HG02884 (cell line): Measurements from ENCODE around the gene SMARCA4.

Experiments used
- ATAC-seq: cut with Tn5 transposase; IDR thresholded peaks from one replicate; pipeline ENCODE4 v1.9.1; 2021; ENCODE audit warnings: mild to moderate bottlenecking, moderate library complexity; ENCODE audit not compliant: unreplicated experiment

The SMARCA4 gene

DNA sequence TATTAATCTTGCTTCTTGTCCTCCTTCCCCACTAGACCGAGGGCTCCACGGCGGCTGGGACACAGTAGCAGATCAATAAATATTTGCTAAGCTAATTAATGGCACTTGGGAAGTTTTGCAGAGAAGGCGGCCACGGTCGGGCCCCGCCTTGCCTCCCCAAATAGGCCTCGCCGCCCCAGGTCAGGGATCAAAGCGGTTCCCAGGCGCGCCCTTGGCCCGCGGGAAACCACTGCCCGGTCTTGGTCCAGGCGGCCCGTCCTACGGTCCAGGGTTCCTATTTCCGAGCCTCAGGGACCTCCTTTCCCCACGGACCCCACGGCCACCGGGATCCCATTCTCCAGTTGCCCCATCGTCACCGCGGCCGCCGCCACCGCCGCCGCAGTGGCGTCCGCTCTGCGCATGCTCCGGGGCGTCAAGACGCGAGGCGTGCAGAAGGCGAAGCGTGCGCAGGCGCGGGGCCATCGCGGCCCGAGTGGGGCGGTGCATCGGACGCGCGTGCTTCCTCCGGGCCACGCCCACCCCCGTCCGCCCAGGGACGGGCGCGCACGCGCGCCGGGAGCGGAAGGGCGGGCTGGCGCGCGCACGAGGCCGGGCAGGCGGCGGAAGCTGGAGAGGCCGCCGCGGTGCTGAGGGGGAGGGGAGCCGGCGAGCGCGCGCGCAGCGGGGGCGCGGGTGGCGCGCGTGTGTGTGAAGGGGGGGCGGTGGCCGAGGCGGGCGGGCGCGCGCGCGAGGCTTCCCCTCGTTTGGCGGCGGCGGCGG, at the start of gene SMARCA4:
Gene SMARCA4, plus strand, starts transcription at position 717 of the 759 bp plus-strand sequence. CDS start 23,122 bp downstream, outside the sequence.
- ATAC-seq: no peak

GRCh38 chr19:10911579-10912363, 49.1 kb upstream of the SMARCA4 start:
- ATAC-seq: no peak

- no peak for ATAC-seq
These were observed 48.2 kb upstream of the SMARCA4 start for GRCh38 chr19:10912619-10913018.

GRCh38 chr19:10913716-10914340, 47.0 kb upstream of the SMARCA4 start:
- ATAC-seq: no peak

GRCh38 chr19:10915130-10916091, 45.4 kb upstream of the SMARCA4 start:
- no peak for ATAC-seq

DNA sequence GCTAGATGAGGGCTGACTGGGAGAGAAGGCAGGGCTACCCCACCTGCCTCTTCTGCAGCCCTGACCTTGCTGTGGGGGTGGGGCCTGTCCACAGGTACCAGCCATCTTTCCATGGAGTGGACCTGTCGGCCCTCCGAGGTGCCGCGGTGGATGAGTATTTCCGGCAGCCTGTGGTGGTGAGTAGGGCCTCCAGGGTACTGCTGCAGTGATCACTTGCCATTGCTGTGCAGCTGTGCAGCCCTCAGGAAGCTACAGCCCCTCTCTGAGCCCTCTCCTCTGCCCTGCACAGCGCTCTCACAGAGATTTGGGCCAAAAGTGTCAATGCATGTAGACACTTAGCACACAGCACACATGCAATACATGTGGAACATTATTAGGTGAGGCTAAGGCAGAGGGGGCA, 44.2 kb upstream of the SMARCA4 start:
- ATAC-seq: no peak

DNA sequence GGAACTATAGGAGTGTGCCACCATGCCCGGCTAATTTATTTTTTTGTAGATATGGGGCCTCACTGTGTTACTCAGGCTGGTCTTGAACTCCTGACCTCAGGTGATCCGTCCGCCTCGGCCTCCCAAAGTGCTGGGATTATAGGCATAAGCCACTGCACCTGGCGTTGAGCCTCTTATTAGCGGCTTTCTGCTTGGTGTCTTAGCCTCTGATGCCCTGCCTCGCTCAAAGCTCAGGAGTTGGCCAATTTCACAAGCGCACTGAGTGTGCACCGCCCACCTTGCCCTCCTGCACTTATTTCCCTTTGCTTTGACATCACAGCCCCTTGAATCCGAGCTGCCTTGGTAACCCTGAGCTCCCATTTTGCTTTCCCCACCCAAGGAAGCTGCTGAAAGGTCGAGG, 42.5 kb upstream of the SMARCA4 start:
- no peak for ATAC-seq

- ATAC-seq: no peak
These were observed 41.2 kb upstream of the SMARCA4 start for GRCh38 chr19:10919352-10920287.

DNA sequence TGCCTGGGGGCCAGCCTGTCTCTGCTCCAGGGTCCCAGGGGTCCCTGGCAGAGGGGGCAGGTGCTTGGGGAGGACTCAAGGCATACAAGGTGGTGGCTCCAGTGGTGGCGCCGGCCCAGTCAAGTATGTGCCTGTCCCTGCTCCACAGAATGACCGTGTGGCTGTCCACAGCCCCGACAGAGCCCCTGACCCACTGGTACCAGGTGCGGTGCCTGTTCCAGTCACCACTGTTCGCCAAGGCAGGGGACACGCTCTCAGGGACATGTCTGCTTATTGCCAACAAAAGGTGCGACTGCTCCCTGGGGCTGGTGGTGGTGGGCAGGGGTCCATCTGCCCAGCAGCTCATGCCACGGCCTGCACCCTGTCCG, 40.6 kb upstream of the SMARCA4 start:
- no peak for ATAC-seq

GRCh38 chr19:10920781-10921180, 40.0 kb upstream of the SMARCA4 start:
- ATAC-seq: no peak

GRCh38 chr19:10921199-10921909, 39.5 kb upstream of the SMARCA4 start:
- no peak for ATAC-seq

DNA sequence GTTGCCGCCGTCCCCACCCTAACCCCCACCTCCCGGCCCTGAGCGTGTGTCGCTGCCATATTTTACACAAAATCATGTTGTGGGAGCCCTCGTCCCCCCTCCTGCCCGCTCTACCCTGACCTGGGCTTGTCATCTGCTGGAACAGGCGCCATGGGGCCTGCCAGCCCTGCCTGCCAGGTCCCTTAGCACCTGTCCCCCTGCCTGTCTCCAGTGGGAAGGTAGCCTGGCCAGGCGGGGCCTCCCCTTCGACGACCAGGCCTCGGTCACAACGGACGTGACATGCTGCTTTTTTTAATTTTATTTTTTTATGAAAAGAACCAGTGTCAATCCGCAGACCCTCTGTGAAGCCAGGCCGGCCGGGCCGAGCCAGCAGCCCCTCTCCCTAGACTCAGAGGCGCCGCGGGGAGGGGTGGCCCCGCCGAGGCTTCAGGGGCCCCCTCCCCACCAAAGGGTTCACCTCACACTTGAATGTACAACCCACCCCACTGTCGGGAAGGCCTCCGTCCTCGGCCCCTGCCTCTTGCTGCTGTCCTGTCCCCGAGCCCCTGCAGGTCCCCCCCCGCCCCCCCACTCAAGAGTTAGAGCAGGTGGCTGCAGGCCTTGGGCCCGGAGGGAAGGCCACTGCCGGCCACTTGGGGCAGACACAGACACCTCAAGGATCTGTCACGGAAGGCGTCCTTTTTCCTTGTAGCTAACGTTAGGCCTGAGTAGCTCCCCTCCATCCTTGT, 38.8 kb upstream of the SMARCA4 start:
- ATAC-seq: no peak

- no peak for ATAC-seq
These were observed 38.2 kb upstream of the SMARCA4 start for GRCh38 chr19:10922638-10923014.

- no peak for ATAC-seq
These were observed 37.3 kb upstream of the SMARCA4 start for GRCh38 chr19:10923260-10924112.

GRCh38 chr19:10924597-10924996, 36.2 kb upstream of the SMARCA4 start:
- no peak for ATAC-seq

DNA sequence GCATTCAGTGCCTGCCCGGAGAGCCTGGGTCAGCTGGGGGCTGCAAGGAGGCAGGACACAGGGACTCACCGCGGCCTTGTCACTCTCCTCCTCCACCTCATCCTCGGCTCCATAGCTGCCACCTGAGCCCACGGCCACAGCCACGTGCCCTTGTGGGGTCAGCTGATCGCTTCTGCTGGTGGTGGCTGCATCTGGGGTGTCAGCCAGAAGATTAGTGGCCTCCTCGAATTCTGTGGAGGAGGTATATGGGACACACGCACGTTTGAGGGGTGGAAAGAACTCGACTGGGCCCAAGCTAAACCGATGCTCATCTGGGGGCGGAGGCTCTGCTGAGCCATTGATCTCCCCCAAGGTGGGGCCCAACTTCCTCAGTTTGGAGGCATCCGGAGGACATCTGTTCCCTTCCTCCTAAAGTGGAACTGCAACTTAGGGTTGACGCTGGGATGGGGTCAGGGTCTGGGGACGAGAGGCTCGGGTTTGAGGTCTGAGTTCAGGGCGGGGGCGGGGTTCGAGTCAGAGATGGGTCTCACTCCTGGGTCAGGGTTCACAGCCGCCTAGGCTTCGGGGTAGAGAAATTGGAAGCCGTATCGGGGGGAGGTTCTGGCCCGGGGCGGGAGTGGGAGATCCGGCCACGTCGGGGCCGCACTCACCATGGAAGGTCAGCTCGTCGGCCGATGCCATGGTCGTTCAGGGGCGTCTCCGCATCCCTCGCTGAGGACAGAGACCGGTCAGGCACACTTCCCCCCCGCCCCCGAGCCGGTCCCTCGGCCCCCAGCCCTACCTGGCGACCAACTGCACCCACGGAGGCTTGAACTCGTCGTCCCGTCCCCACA, 32.9 kb upstream of the SMARCA4 start:
- no peak for ATAC-seq
